H9 (cell line): ENCODE results near the gene PRKCB. TPM values are rescaled to one million over a fixed set of nuclear protein-coding genes. Genes with fewer than 3 reads are reported as not detected.

Experiments used
- DNase-seq: peaks from one replicate; pipeline ENCODE4 v3.0.0-alpha.2; 2017
- H2AFZ ChIP-seq: one replicate; pipeline ENCODE4 v1.6.1; 2013; ENCODE audit warnings: mild to moderate bottlenecking, low read length, control low read depth, moderate library complexity
- H2AK5ac ChIP-seq: 2 replicates; pipeline ENCODE4 v1.6.1; 2013; ENCODE audit warnings: low read length, control low read depth, mixed read lengths; ENCODE audit not compliant: insufficient read length
- H2BK120ac ChIP-seq: one replicate; pipeline ENCODE4 v1.6.1; 2013; ENCODE audit warnings: low read depth, mild to moderate bottlenecking, low read length, control low read depth, inconsistent platforms; ENCODE audit not compliant: poor library complexity, severe bottlenecking
- H2BK12ac ChIP-seq: 2 replicates; pipeline ENCODE4 v1.6.1; 2013; ENCODE audit warnings: low read length, control low read depth, mixed read lengths, low read depth; ENCODE audit not compliant: insufficient read length
- H2BK15ac ChIP-seq: 2 replicates; pipeline ENCODE4 v1.6.1; 2013; ENCODE audit warnings: low read depth, low read length, control low read depth
- H2BK20ac ChIP-seq: one replicate; pipeline ENCODE4 v1.6.1; 2013; ENCODE audit warnings: low read depth, mild to moderate bottlenecking, low read length, control low read depth, inconsistent platforms; ENCODE audit not compliant: poor library complexity, severe bottlenecking
- H2BK5ac ChIP-seq: 2 replicates; pipeline ENCODE4 v1.6.1; 2013; ENCODE audit warnings: low read length, control low read depth, mixed read lengths; ENCODE audit not compliant: insufficient read length
- H3K14ac ChIP-seq: 2 replicates; pipeline ENCODE4 v1.6.1; 2013; ENCODE audit warnings: low read length, control low read depth; ENCODE audit not compliant: insufficient read depth
- H3K18ac ChIP-seq: 2 replicates; pipeline ENCODE4 v1.6.1; 2013; ENCODE audit warnings: low read depth, mild to moderate bottlenecking, mixed read lengths, low read length, control low read depth; ENCODE audit not compliant: insufficient read length
- H3K23ac ChIP-seq: 2 replicates; pipeline ENCODE4 v1.6.1; 2013; ENCODE audit warnings: low read length, control low read depth, mixed read lengths, low read depth; ENCODE audit not compliant: insufficient read length
- H3K23me2 ChIP-seq: 2 replicates; pipeline ENCODE4 v1.6.1; 2013; ENCODE audit warnings: low read depth, mild to moderate bottlenecking, mixed read lengths, low read length, control low read depth; ENCODE audit not compliant: insufficient read length, poor library complexity, severe bottlenecking
- H3K27ac ChIP-seq: 2 replicates; pipeline ENCODE4 v1.5.1; 2013; ENCODE audit warnings: low read length, control low read depth, mixed read lengths, low read depth; ENCODE audit not compliant: insufficient read length
- H3K27me3 ChIP-seq: 2 replicates; pipeline ENCODE4 v1.6.1; 2013; ENCODE audit warnings: low read length, control low read depth, inconsistent platforms; ENCODE audit not compliant: insufficient read depth
- H3K4ac ChIP-seq: 2 replicates; pipeline ENCODE4 v1.6.1; 2013; ENCODE audit warnings: low read depth, mild to moderate bottlenecking, control low read depth, inconsistent platforms, low read length, moderate library complexity
- H3K4me1 ChIP-seq: 2 replicates; pipeline ENCODE4 v1.6.1; 2013; ENCODE audit warnings: low read length, control low read depth, inconsistent platforms; ENCODE audit not compliant: insufficient read depth
- H3K4me2 ChIP-seq: 2 replicates; pipeline ENCODE4 v1.6.1; 2013; ENCODE audit warnings: low read length, control low read depth, mixed read lengths; ENCODE audit not compliant: insufficient read length, insufficient read depth
- H3K56ac ChIP-seq: 2 replicates; pipeline ENCODE4 v1.6.1; 2013; ENCODE audit warnings: low read depth, mild to moderate bottlenecking, mixed read lengths, low read length, control low read depth; ENCODE audit not compliant: insufficient read length
- H3K79me1 ChIP-seq: 2 replicates; pipeline ENCODE4 v1.6.1; 2013; ENCODE audit warnings: low read depth, mild to moderate bottlenecking, moderate library complexity, low read length, control low read depth, inconsistent platforms; ENCODE audit not compliant: insufficient read depth, poor library complexity, severe bottlenecking
- H3K79me2 ChIP-seq: 2 replicates; pipeline ENCODE4 v1.6.1; 2013; ENCODE audit warnings: low read length, control low read depth, inconsistent platforms; ENCODE audit not compliant: insufficient read depth
- H3K9ac ChIP-seq: 2 replicates; pipeline ENCODE4 v1.6.1; 2013; ENCODE audit warnings: low read length, control low read depth, mixed read lengths; ENCODE audit not compliant: insufficient read length; ENCODE audit errors: extremely low read depth
- H3K9me3 ChIP-seq: one replicate; pipeline ENCODE4 v1.6.1; 2013; ENCODE audit warnings: low read depth, low read length, inconsistent platforms; ENCODE audit not compliant: control insufficient read depth
- H3T11ph ChIP-seq: one replicate; pipeline ENCODE4 v1.6.1; 2013; ENCODE audit warnings: mild to moderate bottlenecking, low read length, control low read depth, inconsistent platforms
- H4K20me1 ChIP-seq: one replicate; pipeline ENCODE4 v1.6.1; 2013; ENCODE audit not compliant: control insufficient read depth, insufficient read length, insufficient read depth
- H4K5ac ChIP-seq: 2 replicates; pipeline ENCODE4 v1.6.1; 2013; ENCODE audit warnings: low read depth, mild to moderate bottlenecking, mixed read lengths, low read length, control low read depth; ENCODE audit not compliant: insufficient read length
- H4K8ac ChIP-seq: replicated peaks from 2 replicates; pipeline ENCODE4 v1.6.1; 2013; ENCODE audit warnings: low read length, control low read depth, mixed read lengths, low read depth; ENCODE audit not compliant: insufficient read length
- H4K91ac ChIP-seq: 2 replicates; pipeline ENCODE4 v1.6.1; 2013; ENCODE audit warnings: low read depth, mild to moderate bottlenecking, moderate library complexity, mixed read lengths, low read length, control low read depth; ENCODE audit not compliant: insufficient read length
- H3K27ac Mint-ChIP-seq, 3 experiments: 2 replicates in 2 of 3; 3 replicates in 1 of 3; pipeline ENCODE4 v1.8.0; 2020 to 2021; ENCODE audit warnings: mixed read lengths in 3 of 3, mild to moderate bottlenecking in 1 of 3, moderate library complexity in 1 of 3
- H3K27me3 Mint-ChIP-seq: 2 replicates; pipeline ENCODE4 v1.8.0; 2021; ENCODE audit warnings: low read depth, mild to moderate bottlenecking, moderate library complexity, mixed read lengths
- H3K36me3 Mint-ChIP-seq, 3 experiments: 2 replicates in 2 of 3; 3 replicates in 1 of 3; pipeline ENCODE4 v1.8.0; 2020 to 2021; ENCODE audit warnings: low read depth in 3 of 3, mixed read lengths in 3 of 3; ENCODE audit not compliant: insufficient read depth in 1 of 3
- H3K4me1 Mint-ChIP-seq, 2 experiments: 2 replicates each; pipeline ENCODE4 v1.8.0; 2020; ENCODE audit warnings: mixed read lengths in 2 of 2
- H3K4me3 Mint-ChIP-seq, 2 experiments: 2 replicates in 1 of 2; 3 replicates in 1 of 2; pipeline ENCODE4 v1.8.0; 2020 to 2021; ENCODE audit warnings: mild to moderate bottlenecking in 2 of 2, mixed read lengths in 2 of 2, moderate library complexity in 1 of 2
- H3K9me3 Mint-ChIP-seq, 2 experiments: 2 replicates in 1 of 2; 3 replicates in 1 of 2; pipeline ENCODE4 v1.8.0; 2020; ENCODE audit warnings: mild to moderate bottlenecking in 2 of 2, mixed read lengths in 2 of 2, moderate library complexity in 1 of 2
- WGBS: extraction: QIAGEN DNeasy Blood & Tissue Kit; methylation state at CpG from one replicate; pipeline ENCODE4 v1.1.7; 2013; ENCODE audit warnings: missing lambda C conversion rate, low lambda C conversion rate, mixed read lengths; ENCODE audit not compliant: insufficient read length; ENCODE audit errors: extremely low coverage; 5-methylcytosine and 5-hydroxymethylcytosine counted together
- total RNA-seq: library from RNA; stranded (reverse); gene quantifications from 2 replicates; pipeline ENCODE4 v1.2.1, GENCODE V29; 2021
- TF ChIP-seq, protein P1 (sequence below): fragments of 200-600 bp; sonication (generic); conservative IDR thresholded peaks from 3 replicates; pipeline ENCODE4 v1.8.0; 2021; ENCODE audit warnings: antibody characterized with exemption, mild to moderate bottlenecking

PRKCB gene
- total RNA-seq, 1 experiment from 2014 or later = 7.0 TPM

- Histone ChIP-seq H2BK12ac (no peak overlapping the region), H4K8ac (no peak overlapping the region), H3K56ac (no peak overlapping the region), H3K4me1 (no peaks in the 10 kb centered on the region; the same call in 1 of the 2 replicates), H4K20me1 (no peaks in the 10 kb centered on the region), H3K9ac (no peak overlapping the region), H3K27me3 (no peaks in the 10 kb centered on the region), H3K18ac (no peak overlapping the region), H4K91ac (no peak overlapping the region), H3K79me1 (no peaks in the 10 kb centered on the region), H3K23me2 (no peaks in the 10 kb centered on the region), H3K14ac (no peak overlapping the region), H4K5ac (no peak overlapping the region), H3K23ac (no peak overlapping the region), H2AFZ (no peak overlapping the region), H3K4me2 (no peak overlapping the region), H2AK5ac (no peak overlapping the region), H3K27ac (no peak overlapping the region), H2BK5ac (no peak overlapping the region), H3K79me2 (no peaks in the 10 kb centered on the region), H3K4ac (no peak overlapping the region), H2BK120ac (no peak overlapping the region), H2BK20ac (no peak overlapping the region), H2BK15ac (no peak overlapping the region), H3T11ph (no peak overlapping the region), H3K9me3 (no peaks in the 10 kb centered on the region)
- Mint-ChIP-seq H3K27ac (no peak overlapping the region; a peak in 1 of 7 replicates), H3K4me1 (peaks cover 11% of the 10 kb centered on the region in 2 experiments), H3K27me3 (peaks cover 3% of the 10 kb centered on the region; the same call in 1 of the 2 replicates), H3K9me3 (no peaks in the 10 kb centered on the region), H3K4me3 (no peak overlapping the region), H3K36me3 (no peaks in the 10 kb centered on the region)
- TF ChIP-seq, protein P1, sequence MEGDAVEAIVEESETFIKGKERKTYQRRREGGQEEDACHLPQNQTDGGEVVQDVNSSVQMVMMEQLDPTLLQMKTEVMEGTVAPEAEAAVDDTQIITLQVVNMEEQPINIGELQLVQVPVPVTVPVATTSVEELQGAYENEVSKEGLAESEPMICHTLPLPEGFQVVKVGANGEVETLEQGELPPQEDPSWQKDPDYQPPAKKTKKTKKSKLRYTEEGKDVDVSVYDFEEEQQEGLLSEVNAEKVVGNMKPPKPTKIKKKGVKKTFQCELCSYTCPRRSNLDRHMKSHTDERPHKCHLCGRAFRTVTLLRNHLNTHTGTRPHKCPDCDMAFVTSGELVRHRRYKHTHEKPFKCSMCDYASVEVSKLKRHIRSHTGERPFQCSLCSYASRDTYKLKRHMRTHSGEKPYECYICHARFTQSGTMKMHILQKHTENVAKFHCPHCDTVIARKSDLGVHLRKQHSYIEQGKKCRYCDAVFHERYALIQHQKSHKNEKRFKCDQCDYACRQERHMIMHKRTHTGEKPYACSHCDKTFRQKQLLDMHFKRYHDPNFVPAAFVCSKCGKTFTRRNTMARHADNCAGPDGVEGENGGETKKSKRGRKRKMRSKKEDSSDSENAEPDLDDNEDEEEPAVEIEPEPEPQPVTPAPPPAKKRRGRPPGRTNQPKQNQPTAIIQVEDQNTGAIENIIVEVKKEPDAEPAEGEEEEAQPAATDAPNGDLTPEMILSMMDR = no peak
- WGBS = no CpG with 5 or more reads among the region's 8 CpGs
- DNase-seq = no peak
Observed at GRCh38 chr16:24180451-24180850, 344.7 kb downstream of the PRKCB start.
